ENCODE results near the gene OR52B6. TPM values are rescaled to one million over a fixed set of nuclear protein-coding genes. Genes with fewer than 3 reads are reported as not detected.

Gene OR52B6
- total RNA-seq, 6 experiments from 2014 or later = not detected

DNA sequence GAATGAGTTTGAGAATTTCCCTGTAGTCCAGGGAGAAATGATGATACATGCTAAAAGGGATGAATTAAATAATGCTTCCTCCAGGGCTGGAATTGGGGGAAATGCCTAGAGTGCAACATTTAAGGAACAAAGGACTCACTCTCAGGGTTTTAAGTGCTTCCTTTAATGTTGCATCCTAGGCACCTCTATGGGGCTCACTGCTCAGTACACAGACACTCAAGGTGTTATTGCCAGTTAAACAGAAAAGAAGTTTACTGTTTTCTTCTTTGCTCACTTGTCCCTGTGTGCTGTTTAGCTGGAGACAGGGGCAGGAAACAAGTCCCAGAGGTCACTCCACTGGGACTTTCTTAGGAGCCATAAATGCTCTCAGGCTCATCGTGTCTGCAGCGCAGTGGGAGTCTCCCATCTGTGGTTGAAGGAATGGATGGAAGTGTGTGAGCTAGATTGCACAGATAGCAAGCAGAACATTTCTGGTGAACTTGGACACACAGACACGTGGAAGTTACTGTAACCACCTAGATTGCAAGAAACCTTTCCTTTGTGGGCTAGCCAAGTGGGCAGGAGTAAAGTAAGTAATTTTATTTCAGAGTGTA lies 24.0 kb upstream of the OR52B6 start:
- H3K27me3 Mint-ChIP-seq (ENCODE audit: insufficient read depth) = no peaks in the 10 kb centered on the region

GRCh38 chr11:5557751-5558150 lies 22.9 kb upstream of the OR52B6 start:
- no peak for DNase-seq
- Mint-ChIP-seq H3K27ac (no peak overlapping the region), H3K4me3 (no peak overlapping the region), H3K9me3 (no peaks in the 10 kb centered on the region), H3K4me1 (ENCODE audit: low read depth) (peaks cover 6% of the 10 kb centered on the region; the same call in 1 of the 2 replicates), H3K27me3 (ENCODE audit: insufficient read depth) (no peaks in the 10 kb centered on the region), H3K36me3 (ENCODE audit: low read depth) (no peaks in the 10 kb centered on the region)
- TF ChIP-seq CTCF (IDR thresholded peaks at IDR 0.05) = no peak

More for the DNA sequence above, 24.0 kb upstream of the OR52B6 start:
- DNase-seq = no peak
- H3K4me3 Mint-ChIP-seq = no peak overlapping the region
- H3K4me1 Mint-ChIP-seq (ENCODE audit: low read depth) = peaks cover 8% of the 10 kb centered on the region
- no peak overlapping the region for H3K27ac Mint-ChIP-seq
- TF ChIP-seq CTCF (IDR thresholded peaks at IDR 0.05) = no peak
- H3K9me3 Mint-ChIP-seq = no peaks in the 10 kb centered on the region
- H3K36me3 Mint-ChIP-seq (ENCODE audit: low read depth) = no peaks in the 10 kb centered on the region

DNA sequence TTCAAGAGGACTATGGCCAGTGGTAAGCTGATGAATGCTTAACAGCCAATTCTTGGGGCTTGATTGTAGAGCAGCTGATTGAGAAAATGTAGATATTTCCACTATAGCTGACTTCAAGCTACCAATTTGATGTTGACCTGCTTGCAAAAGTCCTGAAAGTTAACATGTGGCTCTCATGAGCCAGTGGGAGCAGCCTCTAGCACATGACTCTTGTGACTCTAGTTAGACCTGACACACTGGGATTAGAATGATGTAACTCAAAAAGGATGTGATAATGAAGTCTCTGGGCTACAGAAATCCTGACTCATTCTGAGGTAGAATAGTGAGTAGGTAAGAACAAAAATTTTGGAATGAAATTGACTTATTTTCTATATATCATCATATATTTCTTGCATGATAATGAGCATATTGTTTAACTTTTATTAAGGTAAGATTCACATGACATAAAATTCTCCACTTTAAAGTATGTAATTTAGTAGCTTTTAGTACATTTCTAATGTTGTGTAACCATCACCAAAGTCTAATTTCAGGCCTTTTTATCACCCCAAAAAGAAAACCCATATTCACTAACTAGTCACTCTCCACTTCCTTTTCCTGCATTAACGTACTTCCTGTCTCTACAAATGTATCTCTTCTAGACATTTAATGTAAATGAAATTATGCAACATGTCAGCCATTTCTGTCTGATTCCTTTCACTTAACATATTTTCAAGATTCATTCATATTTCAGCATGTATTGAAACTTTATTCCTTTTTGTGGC lies 16.2 kb upstream of the OR52B6 start:
- Mint-ChIP-seq H3K27ac (no peak overlapping the region), H3K9me3 (no peaks in the 10 kb centered on the region), H3K27me3 (ENCODE audit: insufficient read depth) (no peaks in the 10 kb centered on the region), H3K36me3 (ENCODE audit: low read depth) (no peaks in the 10 kb centered on the region), H3K4me3 (no peak overlapping the region), H3K4me1 (ENCODE audit: low read depth) (peaks cover 10% of the 10 kb centered on the region)
- peak; percentile 6 for DNase-seq
- no peak for TF ChIP-seq CTCF (IDR thresholded peaks at IDR 0.05)

DNA sequence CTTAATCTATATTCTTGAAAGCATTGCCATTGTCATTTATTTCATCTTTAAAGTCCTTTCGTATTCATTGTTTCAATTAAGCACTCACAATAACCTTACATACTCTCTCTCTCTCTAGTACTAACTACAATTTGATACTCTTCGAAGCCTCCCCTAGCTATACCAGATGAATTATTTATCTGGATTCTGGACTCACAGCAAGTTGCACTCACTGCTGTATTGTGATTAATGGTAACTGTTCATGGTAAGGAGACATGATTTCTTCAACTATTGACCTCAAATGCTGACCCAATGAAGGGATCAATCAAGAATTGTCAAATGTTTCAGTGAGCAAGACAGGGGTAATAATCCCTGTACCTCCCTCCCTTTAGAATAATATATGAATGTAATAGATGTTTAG lies 6.0 kb upstream of the OR52B6 start:
- Mint-ChIP-seq H3K4me3 (no peak overlapping the region), H3K36me3 (ENCODE audit: low read depth) (no peaks in the 10 kb centered on the region), H3K27ac (no peak overlapping the region), H3K27me3 (ENCODE audit: insufficient read depth) (no peaks in the 10 kb centered on the region), H3K4me1 (ENCODE audit: low read depth) (no peaks in the 10 kb centered on the region), H3K9me3 (no peaks in the 10 kb centered on the region)
- no peak for DNase-seq
- TF ChIP-seq CTCF (IDR thresholded peaks at IDR 0.05) = no peak

DNA sequence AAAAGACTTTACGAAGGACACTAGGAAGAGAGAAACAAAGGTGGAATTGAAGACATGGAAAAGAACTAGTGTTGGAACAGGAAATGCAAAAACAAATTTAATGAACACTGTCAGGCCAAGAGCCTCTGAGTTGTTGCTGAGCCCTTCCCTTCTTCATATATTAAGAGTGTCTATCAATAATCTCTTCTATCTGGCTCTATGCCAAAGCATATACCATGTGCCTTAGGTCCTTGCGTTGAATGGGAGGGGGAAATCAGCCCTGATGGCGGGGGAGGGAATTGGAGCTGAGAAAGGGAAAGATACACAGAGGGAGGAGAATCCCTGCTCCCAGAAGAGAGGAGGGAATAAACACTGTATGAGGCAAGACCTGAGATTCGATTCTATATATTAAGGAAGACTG lies 5.5 kb upstream of the OR52B6 start:
- Mint-ChIP-seq H3K9me3 (no peaks in the 10 kb centered on the region), H3K36me3 (ENCODE audit: low read depth) (no peaks in the 10 kb centered on the region), H3K27ac (no peak overlapping the region), H3K27me3 (ENCODE audit: insufficient read depth) (no peaks in the 10 kb centered on the region), H3K4me1 (ENCODE audit: low read depth) (no peaks in the 10 kb centered on the region), H3K4me3 (no peak overlapping the region)
- DNase-seq = no peak
- no peak for TF ChIP-seq CTCF (IDR thresholded peaks at IDR 0.05)
